H9 (cell line): ENCODE data around the gene GTPBP6. TPM values are rescaled to one million over a fixed set of nuclear protein-coding genes. Genes with fewer than 3 reads are reported as not detected.

ENCODE experiments used
- DNase-seq: peaks from one replicate; pipeline ENCODE4 v3.0.0-alpha.2; 2017
- H2AFZ ChIP-seq: one replicate; pipeline ENCODE4 v1.6.1; 2013; ENCODE audit warnings: mild to moderate bottlenecking, low read length, control low read depth, moderate library complexity
- H2AK5ac ChIP-seq: 2 replicates; pipeline ENCODE4 v1.6.1; 2013; ENCODE audit warnings: low read length, control low read depth, mixed read lengths; ENCODE audit not compliant: insufficient read length
- H2BK120ac ChIP-seq: one replicate; pipeline ENCODE4 v1.6.1; 2013; ENCODE audit warnings: low read depth, mild to moderate bottlenecking, low read length, control low read depth, inconsistent platforms; ENCODE audit not compliant: poor library complexity, severe bottlenecking
- H2BK12ac ChIP-seq: 2 replicates; pipeline ENCODE4 v1.6.1; 2013; ENCODE audit warnings: low read length, control low read depth, mixed read lengths, low read depth; ENCODE audit not compliant: insufficient read length
- H2BK15ac ChIP-seq: 2 replicates; pipeline ENCODE4 v1.6.1; 2013; ENCODE audit warnings: low read depth, low read length, control low read depth
- H2BK20ac ChIP-seq: one replicate; pipeline ENCODE4 v1.6.1; 2013; ENCODE audit warnings: low read depth, mild to moderate bottlenecking, low read length, control low read depth, inconsistent platforms; ENCODE audit not compliant: poor library complexity, severe bottlenecking
- H2BK5ac ChIP-seq: 2 replicates; pipeline ENCODE4 v1.6.1; 2013; ENCODE audit warnings: low read length, control low read depth, mixed read lengths; ENCODE audit not compliant: insufficient read length
- H3K14ac ChIP-seq: 2 replicates; pipeline ENCODE4 v1.6.1; 2013; ENCODE audit warnings: low read length, control low read depth; ENCODE audit not compliant: insufficient read depth
- H3K18ac ChIP-seq: 2 replicates; pipeline ENCODE4 v1.6.1; 2013; ENCODE audit warnings: low read depth, mild to moderate bottlenecking, mixed read lengths, low read length, control low read depth; ENCODE audit not compliant: insufficient read length
- H3K23ac ChIP-seq: 2 replicates; pipeline ENCODE4 v1.6.1; 2013; ENCODE audit warnings: low read length, control low read depth, mixed read lengths, low read depth; ENCODE audit not compliant: insufficient read length
- H3K23me2 ChIP-seq: 2 replicates; pipeline ENCODE4 v1.6.1; 2013; ENCODE audit warnings: low read depth, mild to moderate bottlenecking, mixed read lengths, low read length, control low read depth; ENCODE audit not compliant: insufficient read length, poor library complexity, severe bottlenecking
- H3K27ac ChIP-seq: 2 replicates; pipeline ENCODE4 v1.5.1; 2013; ENCODE audit warnings: low read length, control low read depth, mixed read lengths, low read depth; ENCODE audit not compliant: insufficient read length
- H3K27me3 ChIP-seq: 2 replicates; pipeline ENCODE4 v1.6.1; 2013; ENCODE audit warnings: low read length, control low read depth, inconsistent platforms; ENCODE audit not compliant: insufficient read depth
- H3K4ac ChIP-seq: 2 replicates; pipeline ENCODE4 v1.6.1; 2013; ENCODE audit warnings: low read depth, mild to moderate bottlenecking, control low read depth, inconsistent platforms, low read length, moderate library complexity
- H3K4me1 ChIP-seq: 2 replicates; pipeline ENCODE4 v1.6.1; 2013; ENCODE audit warnings: low read length, control low read depth, inconsistent platforms; ENCODE audit not compliant: insufficient read depth
- H3K4me2 ChIP-seq: 2 replicates; pipeline ENCODE4 v1.6.1; 2013; ENCODE audit warnings: low read length, control low read depth, mixed read lengths; ENCODE audit not compliant: insufficient read length, insufficient read depth
- H3K56ac ChIP-seq: 2 replicates; pipeline ENCODE4 v1.6.1; 2013; ENCODE audit warnings: low read depth, mild to moderate bottlenecking, mixed read lengths, low read length, control low read depth; ENCODE audit not compliant: insufficient read length
- H3K79me1 ChIP-seq: 2 replicates; pipeline ENCODE4 v1.6.1; 2013; ENCODE audit warnings: low read depth, mild to moderate bottlenecking, moderate library complexity, low read length, control low read depth, inconsistent platforms; ENCODE audit not compliant: insufficient read depth, poor library complexity, severe bottlenecking
- H3K79me2 ChIP-seq: 2 replicates; pipeline ENCODE4 v1.6.1; 2013; ENCODE audit warnings: low read length, control low read depth, inconsistent platforms; ENCODE audit not compliant: insufficient read depth
- H3K9ac ChIP-seq: 2 replicates; pipeline ENCODE4 v1.6.1; 2013; ENCODE audit warnings: low read length, control low read depth, mixed read lengths; ENCODE audit not compliant: insufficient read length; ENCODE audit errors: extremely low read depth
- H3K9me3 ChIP-seq: one replicate; pipeline ENCODE4 v1.6.1; 2013; ENCODE audit warnings: low read depth, low read length, inconsistent platforms; ENCODE audit not compliant: control insufficient read depth
- H3T11ph ChIP-seq: one replicate; pipeline ENCODE4 v1.6.1; 2013; ENCODE audit warnings: mild to moderate bottlenecking, low read length, control low read depth, inconsistent platforms
- H4K20me1 ChIP-seq: one replicate; pipeline ENCODE4 v1.6.1; 2013; ENCODE audit not compliant: control insufficient read depth, insufficient read length, insufficient read depth
- H4K5ac ChIP-seq: 2 replicates; pipeline ENCODE4 v1.6.1; 2013; ENCODE audit warnings: low read depth, mild to moderate bottlenecking, mixed read lengths, low read length, control low read depth; ENCODE audit not compliant: insufficient read length
- H4K8ac ChIP-seq: replicated peaks from 2 replicates; pipeline ENCODE4 v1.6.1; 2013; ENCODE audit warnings: low read length, control low read depth, mixed read lengths, low read depth; ENCODE audit not compliant: insufficient read length
- H4K91ac ChIP-seq: 2 replicates; pipeline ENCODE4 v1.6.1; 2013; ENCODE audit warnings: low read depth, mild to moderate bottlenecking, moderate library complexity, mixed read lengths, low read length, control low read depth; ENCODE audit not compliant: insufficient read length
- H3K27ac Mint-ChIP-seq, 3 experiments: 2 replicates in 2 of 3; 3 replicates in 1 of 3; pipeline ENCODE4 v1.8.0; 2020 to 2021; ENCODE audit warnings: mixed read lengths in 3 of 3, mild to moderate bottlenecking in 1 of 3, moderate library complexity in 1 of 3
- H3K27me3 Mint-ChIP-seq: 2 replicates; pipeline ENCODE4 v1.8.0; 2021; ENCODE audit warnings: low read depth, mild to moderate bottlenecking, moderate library complexity, mixed read lengths
- H3K36me3 Mint-ChIP-seq, 3 experiments: 2 replicates in 2 of 3; 3 replicates in 1 of 3; pipeline ENCODE4 v1.8.0; 2020 to 2021; ENCODE audit warnings: low read depth in 3 of 3, mixed read lengths in 3 of 3; ENCODE audit not compliant: insufficient read depth in 1 of 3
- H3K4me1 Mint-ChIP-seq, 2 experiments: 2 replicates each; pipeline ENCODE4 v1.8.0; 2020; ENCODE audit warnings: mixed read lengths in 2 of 2
- H3K4me3 Mint-ChIP-seq, 2 experiments: 2 replicates in 1 of 2; 3 replicates in 1 of 2; pipeline ENCODE4 v1.8.0; 2020 to 2021; ENCODE audit warnings: mild to moderate bottlenecking in 2 of 2, mixed read lengths in 2 of 2, moderate library complexity in 1 of 2
- H3K9me3 Mint-ChIP-seq, 2 experiments: 2 replicates in 1 of 2; 3 replicates in 1 of 2; pipeline ENCODE4 v1.8.0; 2020; ENCODE audit warnings: mild to moderate bottlenecking in 2 of 2, mixed read lengths in 2 of 2, moderate library complexity in 1 of 2
- CTCF ChIP-seq: fragments of 200-600 bp; sonication (generic); conservative IDR thresholded peaks from 3 replicates; pipeline ENCODE4 v1.8.0; 2021; ENCODE audit warnings: antibody characterized with exemption, mild to moderate bottlenecking
- WGBS: extraction: QIAGEN DNeasy Blood & Tissue Kit; methylation state at CpG from one replicate; pipeline ENCODE4 v1.1.7; 2013; ENCODE audit warnings: missing lambda C conversion rate, low lambda C conversion rate, mixed read lengths; ENCODE audit not compliant: insufficient read length; ENCODE audit errors: extremely low coverage; 5-methylcytosine and 5-hydroxymethylcytosine counted together
- total RNA-seq: library from RNA; stranded (reverse); gene quantifications from 2 replicates; pipeline ENCODE4 v1.2.1, GENCODE V29; 2021

GTPBP6 gene
- total RNA-seq, 1 experiment from 2014 or later, result 64.0 TPM

- Histone ChIP-seq H3K23ac (no peak overlapping the region), H4K5ac (no peak overlapping the region), H2BK120ac (no peak overlapping the region), H3K18ac (no peak overlapping the region), H3K27me3 (no peaks in the 10 kb centered on the region), H2AK5ac (no peak overlapping the region), H2AFZ (no peak overlapping the region), H4K8ac (no peak overlapping the region), H4K91ac (no peak overlapping the region), H3K79me1 (peaks cover 1% of the 10 kb centered on the region), H3K4me2 (no peak overlapping the region), H3T11ph (no peak overlapping the region), H3K27ac (no peak overlapping the region), H2BK5ac (no peak overlapping the region), H3K14ac (no peak overlapping the region), H3K4ac (no peak overlapping the region), H3K9ac (no peak overlapping the region), H3K9me3 (no peaks in the 10 kb centered on the region), H3K23me2 (peaks cover 3% of the 10 kb centered on the region), H3K56ac (no peak overlapping the region), H2BK15ac (no peak overlapping the region; the same call in 1 of the 2 replicates), H3K79me2 (no peaks in the 10 kb centered on the region), H2BK12ac (no peak overlapping the region), H4K20me1 (no peaks in the 10 kb centered on the region), H3K4me1 (no peaks in the 10 kb centered on the region), H2BK20ac (no peak overlapping the region)
- no peak for DNase-seq
- peaks cover 2% of the 10 kb centered on the region; the same call in 1 of the 2 replicates for H3K27me3 Mint-ChIP-seq
- no peaks in the 10 kb centered on the region for H3K9me3 Mint-ChIP-seq
- TF ChIP-seq CTCF, result no peak
- no CpG with 5 or more reads among the region's 51 CpGs for WGBS
- H3K4me1 Mint-ChIP-seq, result peaks cover 0 to 4% of the 10 kb centered on the region in 2 experiments; a peak in 1 of 4 replicates
- H3K27ac Mint-ChIP-seq, result no peak overlapping the region
- no peak overlapping the region for H3K4me3 Mint-ChIP-seq
- peaks cover 18 to 40% (median 37%) of the 10 kb centered on the region in 3 experiments for H3K36me3 Mint-ChIP-seq
Measured at GRCh38 chrX:314781-315595, 3.6 kb downstream of the GTPBP6 start.
